Activated CD8-positive, alpha-beta memory T cell treated with anti-CD3 and anti-CD28 coated beads, Interleukin-2, amount 50 U/mL, for 24 hours (primary cell): Measurements from ENCODE around the gene FNIP2.
"Not testable (repeated sequence)": the region's sequence is repeated elsewhere in the genome, so short reads cannot be mapped to it uniquely, and the experiment has no call there.

Experiments used
- DNase-seq: peaks from one replicate; pipeline ENCODE4 v3.0.0-alpha.2; 2020; ENCODE audit errors: extremely low read depth

Gene FNIP2

GRCh38 chr4:158956918-158957317 is 188.1 kb downstream of the FNIP2 start:
- not testable (repeated sequence) for DNase-seq
